K562 (cell line): ENCODE measurements around the gene SLC12A9. TPM values are rescaled to one million over a fixed set of nuclear protein-coding genes. Genes with fewer than 3 reads are reported as not detected.

Experiments used
- ATAC-seq: fragments of 200-7000 bp; cut with Tn5 transposase; 3 replicates; pipeline ENCODE4 v1.9.1; 2020; ENCODE audit warnings: moderate library complexity
- BruUV-seq: library from RNA; stranded (reverse); fragments of 400-500 nt; replicated peaks from 2 replicates; lab custom pipeline; 2021; lab: Mats Ljungman, UMichigan
- CTCF ChIA-PET: fragments of 300-600 bp; formaldehyde crosslinking; extraction: SDS; loops from one replicate; lab custom pipeline; 2021; ENCODE audit warnings: low intra/inter-chr PET ratio; lab: Yijun Ruan, JAX
- POLR2A ChIA-PET: fragments of 300-600, 350-650 bp; sonication (Branson Sonifier 250); formaldehyde crosslinking; extraction: SDS; loops from one replicate; lab custom pipeline; 2021; ENCODE audit warnings: antibody characterized with exemption, inconsistent platforms; lab: Yijun Ruan, JAX
- DNase-seq, 4 experiments: peaks; one replicate each; pipeline versions ENCODE4 v3.0.0 to v3.0.0-alpha.2; 2011 to 2018; ENCODE audit warnings: low spot score in 3 of 4, mixed read lengths in 3 of 4; ENCODE audit errors: extremely low read depth in 1 of 4
- FAIRE-seq: peaks from 2 replicates; lab custom pipeline; 2011; peaks lifted over from hg19 to GRCh38; lab: Jason Lieb, UNC
- H2AFZ ChIP-seq: 2 replicates; pipeline ENCODE4 v1.6.0; 2011; ENCODE audit warnings: low read depth, low read length, control low read depth, inconsistent platforms
- H3K27ac ChIP-seq: fragments of 200-600 bp; 3 replicates; pipeline ENCODE4 v1.8.0; 2011; ENCODE audit warnings: low read depth, mild to moderate bottlenecking, control low read depth, inconsistent platforms, low read length, moderate library complexity, mixed read lengths; ENCODE audit errors: extremely low read depth
- H3K27me3 ChIP-seq, 2 experiments: fragments of 300-600 bp in 1 of 2; 2 replicates in 1 of 2; 3 replicates in 1 of 2; pipeline versions ENCODE4 v1.6.0 to v1.8.0; 2011; ENCODE audit warnings: inconsistent platforms in 2 of 2, low read length in 2 of 2, mild to moderate bottlenecking in 1 of 2, mixed read lengths in 1 of 2, moderate library complexity in 1 of 2; ENCODE audit not compliant: control insufficient read depth in 2 of 2, insufficient read depth in 2 of 2
- H3K36me3 ChIP-seq: fragments of 300-600 bp; 3 replicates; pipeline ENCODE4 v1.8.0; 2011; ENCODE audit warnings: mild to moderate bottlenecking, low read length, inconsistent platforms; ENCODE audit not compliant: control insufficient read depth, insufficient read depth
- H3K4me1 ChIP-seq, 2 experiments: fragments of 200-600 bp in 1 of 2; replicated peaks in 1 of 2; 2 replicates in 1 of 2; 3 replicates in 1 of 2; pipeline versions ENCODE4 v1.5.1 to v1.8.0; 2011; ENCODE audit warnings: inconsistent platforms in 2 of 2, low read length in 2 of 2, mild to moderate bottlenecking in 1 of 2, mixed read lengths in 1 of 2, moderate library complexity in 1 of 2; ENCODE audit not compliant: control insufficient read depth in 2 of 2, insufficient read depth in 2 of 2
- H3K4me2 ChIP-seq: 2 replicates; pipeline ENCODE4 v1.6.1; 2011; ENCODE audit warnings: low read length, control low read depth, inconsistent platforms, mixed read lengths; ENCODE audit not compliant: insufficient read depth
- H3K4me3 ChIP-seq: fragments of 200-600 bp; sonication (generic), shearing (Covaris generic); 2 replicates; pipeline ENCODE4 v1.5.1; 2016; ENCODE audit warnings: control low read depth, inconsistent platforms
- H3K79me2 ChIP-seq: fragments of 200-600 bp; 3 replicates; pipeline ENCODE4 v1.8.0; 2011; ENCODE audit warnings: low read length, inconsistent platforms; ENCODE audit not compliant: control insufficient read depth, insufficient read depth
- H3K9ac ChIP-seq, 2 experiments: 2 replicates each; pipeline versions ENCODE4 v1.6.0 to v1.6.1; 2011; ENCODE audit warnings: low read depth in 2 of 2, low read length in 2 of 2, control low read depth in 1 of 2, inconsistent platforms in 1 of 2, mild to moderate bottlenecking in 1 of 2, mixed read lengths in 1 of 2; ENCODE audit not compliant: insufficient read depth in 1 of 2
- H3K9me1 ChIP-seq: one replicate; pipeline ENCODE4 v1.6.0; 2011; ENCODE audit warnings: inconsistent platforms, mild to moderate bottlenecking, low read length, moderate library complexity; ENCODE audit not compliant: control insufficient read depth, insufficient read depth
- H3K9me3 ChIP-seq: replicated peaks from 2 replicates; pipeline ENCODE4 v1.5.1; 2011; ENCODE audit warnings: low read depth, low read length, inconsistent platforms; ENCODE audit not compliant: control insufficient read depth, insufficient read depth
- H4K20me1 ChIP-seq: replicated peaks from 2 replicates; pipeline ENCODE4 v1.6.1; 2011; ENCODE audit warnings: low read length, inconsistent platforms, mixed read lengths; ENCODE audit not compliant: control insufficient read depth, insufficient read depth
- CTBP1 ChIP-seq: fragments of 450-650 bp; IDR thresholded peaks from 2 replicates; pipeline ENCODE4 v1.6.1; 2016; ENCODE audit warnings: borderline replicate concordance
- NUFIP1 ChIP-seq: fragments of 450-650 bp; IDR thresholded peaks from 2 replicates; pipeline ENCODE4 v1.6.1; 2018; ENCODE audit not compliant: partially characterized antibody
- PHTF2 ChIP-seq: fragments of 250-450 bp; sonication (Bioruptor Pico); IDR thresholded peaks from 2 replicates; pipeline ENCODE4 v1.5.0; 2021; ENCODE audit warnings: mild to moderate bottlenecking
- ZNF239 ChIP-seq: fragments of 250-450 bp; sonication (Bioruptor Pico); IDR thresholded peaks from 2 replicates; pipeline ENCODE4 v1.4.0; 2020; ENCODE audit warnings: mild to moderate bottlenecking
- ZNF445 ChIP-seq: fragments of 250-450 bp; sonication (Bioruptor Pico); IDR thresholded peaks from 2 replicates; pipeline ENCODE4 v1.4.0; 2020; ENCODE audit warnings: low read depth, mild to moderate bottlenecking, moderate library complexity
- ZNF778 ChIP-seq: fragments of 450-650 bp; formaldehyde crosslinking; IDR thresholded peaks from 2 replicates; pipeline ENCODE4 v1.4.0; 2020; ENCODE audit warnings: mild to moderate bottlenecking, moderate library complexity
- WGBS: fragments of 100-300 bp; shearing (Covaris generic); methylation state at CpG from one replicate; pipeline ENCODE4 v1.1.6; 2016; ENCODE audit warnings: low coverage, mixed read lengths; ENCODE audit not compliant: insufficient coverage; ENCODE audit errors: missing lambda C conversion rate; 5-methylcytosine and 5-hydroxymethylcytosine counted together
- in situ Hi-C: fragments of 300-500 bp; cut with MboI; formaldehyde crosslinking; loops from 4 replicates; pipeline ENCODE4 v1.15.0; 2018; ENCODE audit warnings: inconsistent platforms, mixed read lengths
- intact Hi-C: fragments of 100-400 bp; cut with micrococcal nuclease; formaldehyde crosslinking; loops from 2 replicates; pipeline ENCODE4 v1.14.2; 2022
- polyA plus RNA-seq, 8 experiments: library from polyadenylated mRNA; depleted of rRNA in 4 of 8; stranded (reverse) in 5 of 8; unstranded in 3 of 8; fragments of >200 nt; fragmentation: Nextera tagmentation in 2 of 8; fragmentation: Illumina TruSeq in 1 of 8; extraction: Ambion mirVana in 2 of 8; extraction: Trizol in 1 of 8; gene quantifications; 2 replicates each; pipeline versions ENCODE4 v1.2.1 to v1.2.3, GENCODE V29; 2011 to 2014; ENCODE audit warnings: inconsistent platforms in 1 of 8, missing spikeins in 1 of 8
- total RNA-seq, 7 experiments: library from RNA; depleted of rRNA in 6 of 7; stranded (reverse); fragments of >200 nt in 6 of 7; fragmentation: Illumina TruSeq in 2 of 7; extraction: Trizol in 2 of 7; gene quantifications; 2 replicates each; pipeline versions ENCODE4 v1.2.1 to v1.2.3, GENCODE V29; 2011 to 2021; ENCODE audit warnings: low replicate concordance in 1 of 7
- TF ChIP-seq, protein P1 (sequence below): fragments of 450-650 bp; IDR thresholded peaks from 2 replicates; pipeline ENCODE4 v1.6.1; 2018; ENCODE audit warnings: mild to moderate bottlenecking, low read depth; ENCODE audit not compliant: partially characterized antibody
- TF ChIP-seq, protein P2 (sequence below): sonication (generic); formaldehyde crosslinking; IDR thresholded peaks from 2 replicates; pipeline ENCODE4 v1.8.1; 2022; ENCODE audit warnings: missing genetic modification reagents
- TF ChIP-seq, protein P3 (sequence below): fragments of 450-650 bp; IDR thresholded peaks from 2 replicates; pipeline ENCODE4 v1.6.1; 2016; ENCODE audit warnings: borderline replicate concordance
- TF ChIP-seq, protein P4 (sequence below): fragments of 250-450 bp; sonication (Bioruptor Pico); IDR thresholded peaks from 2 replicates; pipeline ENCODE4 v1.4.0; 2020; ENCODE audit warnings: mild to moderate bottlenecking, moderate library complexity

SLC12A9 gene
- total and polyA plus RNA-seq, 9 of the 15 experiments (the other 6 are each of a cell fraction or from before 2014, with no cell fraction given) = 0.06 to 20.2 (median 10.7) TPM

DNA sequence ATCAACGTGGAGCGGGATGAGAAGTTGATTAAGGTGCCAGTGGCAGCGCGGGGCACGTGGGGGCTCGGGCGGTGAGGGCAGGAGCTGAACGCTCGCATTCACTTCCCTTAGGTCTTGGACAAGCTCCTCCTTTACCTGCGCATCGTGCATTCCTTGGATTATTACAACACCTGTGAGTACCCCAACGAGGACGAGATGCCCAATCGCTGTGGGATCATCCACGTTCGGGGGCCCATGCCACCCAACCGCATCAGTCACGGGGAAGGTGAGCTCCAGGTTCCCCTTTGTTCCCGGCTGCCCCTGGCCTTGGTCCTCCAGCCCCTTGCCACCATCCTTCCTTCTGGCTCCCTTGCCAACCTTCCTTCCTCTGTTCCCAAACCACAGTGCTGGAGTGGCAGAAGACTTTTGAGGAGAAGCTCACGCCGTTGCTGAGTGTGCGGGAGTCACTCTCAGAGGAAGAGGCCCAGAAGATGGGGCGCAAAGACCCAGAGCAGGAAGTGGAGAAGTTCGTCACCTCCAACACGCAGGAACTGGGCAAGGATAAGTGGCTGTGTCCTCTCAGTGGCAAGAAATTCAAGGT lies 34.5 kb downstream of the SLC12A9 start (continued):
- TF ChIP-seq, protein P1, sequence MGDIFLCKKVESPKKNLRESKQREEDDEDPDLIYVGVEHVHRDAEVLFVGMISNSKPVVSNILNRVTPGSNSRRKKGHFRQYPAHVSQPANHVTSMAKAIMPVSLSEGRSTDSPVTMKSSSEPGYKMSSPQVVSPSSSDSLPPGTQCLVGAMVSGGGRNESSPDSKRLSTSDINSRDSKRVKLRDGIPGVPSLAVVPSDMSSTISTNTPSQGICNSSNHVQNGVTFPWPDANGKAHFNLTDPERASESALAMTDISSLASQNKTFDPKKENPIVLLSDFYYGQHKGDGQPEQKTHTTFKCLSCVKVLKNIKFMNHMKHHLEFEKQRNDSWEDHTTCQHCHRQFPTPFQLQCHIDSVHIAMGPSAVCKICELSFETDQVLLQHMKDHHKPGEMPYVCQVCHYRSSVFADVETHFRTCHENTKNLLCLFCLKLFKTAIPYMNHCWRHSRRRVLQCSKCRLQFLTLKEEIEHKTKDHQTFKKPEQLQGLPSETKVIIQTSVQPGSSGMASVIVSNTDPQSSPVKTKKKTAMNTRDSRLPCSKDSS = no peak

DNA sequence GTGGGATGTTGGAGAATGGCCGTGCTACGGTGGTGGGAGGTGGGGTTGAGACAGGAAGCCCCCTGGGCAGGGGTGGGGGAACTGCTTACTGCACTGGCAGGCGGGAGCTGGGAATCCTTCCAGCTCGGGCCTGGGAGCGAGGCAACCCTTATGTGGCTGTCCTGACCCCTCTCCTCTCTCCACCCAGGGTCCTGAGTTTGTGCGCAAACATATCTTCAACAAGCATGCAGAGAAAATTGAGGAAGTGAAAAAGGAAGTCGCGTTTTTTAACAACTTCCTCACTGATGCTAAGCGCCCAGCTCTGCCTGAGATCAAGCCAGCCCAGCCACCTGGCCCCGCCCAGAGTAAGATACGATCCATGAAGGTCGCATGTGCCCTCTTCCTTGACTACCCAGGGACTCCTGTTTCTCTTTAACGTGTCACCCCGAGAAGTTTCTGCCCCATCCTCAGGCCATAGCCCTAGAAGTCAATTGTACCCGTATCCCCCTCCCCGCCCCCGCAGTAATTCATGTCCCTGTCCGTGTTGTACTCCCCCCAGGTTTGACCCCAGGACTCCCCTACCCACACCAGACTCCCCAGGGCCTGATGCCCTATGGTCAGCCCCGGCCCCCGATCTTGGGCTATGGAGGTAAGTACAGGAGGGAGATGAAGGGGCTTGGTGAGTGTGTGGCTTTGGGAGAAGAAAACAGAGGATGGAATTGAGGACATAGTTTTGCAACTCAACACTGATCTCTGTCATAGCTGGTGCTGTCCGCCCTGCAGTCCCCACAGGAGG lies 35.2 kb downstream of the SLC12A9 start:
- FAIRE-seq (peak; percentile 87), DNase-seq (peak; percentile 41 to 88 (median 58)), ATAC-seq (peak; percentile 37)
- 15% methylated on average over 21 of the region's 21 CpGs for WGBS
- Histone ChIP-seq H3K36me3 (peaks cover 62% of the 10 kb centered on the region), H3K9ac (peak overlapping the region; percentile 86 to 100), H3K9me1 (peaks cover 5% of the 10 kb centered on the region), H2AFZ (no peak overlapping the region), H4K20me1 (peaks cover 28% of the 10 kb centered on the region), H3K4me3 (peak overlapping the region; percentile 70), H3K27me3 (no peaks in the 10 kb centered on the region), H3K4me1 (peaks cover 27 to 70% of the 10 kb centered on the region in 2 experiments), H3K79me2 (peaks cover 47% of the 10 kb centered on the region), H3K9me3 (no peaks in the 10 kb centered on the region), H3K4me2 (peak overlapping the region; percentile 83), H3K27ac (peak overlapping the region; percentile 89)
- CTCF ChIA-PET = no interaction called here
- in situ Hi-C loops (no loop called here), intact Hi-C loops (no loop called here)
- TSS peak; percentile 65 for BruUV-seq
- POLR2A ChIA-PET = interaction anchor here (0.5 to 6.3 kb wide), 7 partner anchors 10 to 400 kb away, joined by 3 to 144 read pairs (median 3); partner anchors contain the start of gene SRRT
- TF ChIP-seq PHTF2 (CRISPR knock-in tag) = no peak
- TF ChIP-seq NUFIP1 = no peak
- no peak for TF ChIP-seq ZNF778 (CRISPR knock-in tag)
- no peak for TF ChIP-seq ZNF445 (CRISPR knock-in tag)
- TF ChIP-seq, protein P2, sequence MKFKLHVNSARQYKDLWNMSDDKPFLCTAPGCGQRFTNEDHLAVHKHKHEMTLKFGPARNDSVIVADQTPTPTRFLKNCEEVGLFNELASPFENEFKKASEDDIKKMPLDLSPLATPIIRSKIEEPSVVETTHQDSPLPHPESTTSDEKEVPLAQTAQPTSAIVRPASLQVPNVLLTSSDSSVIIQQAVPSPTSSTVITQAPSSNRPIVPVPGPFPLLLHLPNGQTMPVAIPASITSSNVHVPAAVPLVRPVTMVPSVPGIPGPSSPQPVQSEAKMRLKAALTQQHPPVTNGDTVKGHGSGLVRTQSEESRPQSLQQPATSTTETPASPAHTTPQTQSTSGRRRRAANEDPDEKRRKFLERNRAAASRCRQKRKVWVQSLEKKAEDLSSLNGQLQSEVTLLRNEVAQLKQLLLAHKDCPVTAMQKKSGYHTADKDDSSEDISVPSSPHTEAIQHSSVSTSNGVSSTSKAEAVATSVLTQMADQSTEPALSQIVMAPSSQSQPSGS (CRISPR knock-in tag) = no peak
- TF ChIP-seq ZNF239 = no peak
- peak; percentile 77; the same call in 1 of the 2 replicates for TF ChIP-seq CTBP1
- TF ChIP-seq, protein P3, sequence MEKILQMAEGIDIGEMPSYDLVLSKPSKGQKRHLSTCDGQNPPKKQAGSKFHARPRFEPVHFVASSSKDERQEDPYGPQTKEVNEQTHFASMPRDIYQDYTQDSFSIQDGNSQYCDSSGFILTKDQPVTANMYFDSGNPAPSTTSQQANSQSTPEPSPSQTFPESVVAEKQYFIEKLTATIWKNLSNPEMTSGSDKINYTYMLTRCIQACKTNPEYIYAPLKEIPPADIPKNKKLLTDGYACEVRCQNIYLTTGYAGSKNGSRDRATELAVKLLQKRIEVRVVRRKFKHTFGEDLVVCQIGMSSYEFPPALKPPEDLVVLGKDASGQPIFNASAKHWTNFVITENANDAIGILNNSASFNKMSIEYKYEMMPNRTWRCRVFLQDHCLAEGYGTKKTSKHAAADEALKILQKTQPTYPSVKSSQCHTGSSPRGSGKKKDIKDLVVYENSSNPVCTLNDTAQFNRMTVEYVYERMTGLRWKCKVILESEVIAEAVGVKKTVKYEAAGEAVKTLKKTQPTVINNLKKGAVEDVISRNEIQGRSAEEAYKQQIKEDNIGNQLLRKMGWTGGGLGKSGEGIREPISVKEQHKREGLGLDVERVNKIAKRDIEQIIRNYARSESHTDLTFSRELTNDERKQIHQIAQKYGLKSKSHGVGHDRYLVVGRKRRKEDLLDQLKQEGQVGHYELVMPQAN = peak; percentile 30; the same call in 1 of the 2 replicates
- TF ChIP-seq, protein P4, sequence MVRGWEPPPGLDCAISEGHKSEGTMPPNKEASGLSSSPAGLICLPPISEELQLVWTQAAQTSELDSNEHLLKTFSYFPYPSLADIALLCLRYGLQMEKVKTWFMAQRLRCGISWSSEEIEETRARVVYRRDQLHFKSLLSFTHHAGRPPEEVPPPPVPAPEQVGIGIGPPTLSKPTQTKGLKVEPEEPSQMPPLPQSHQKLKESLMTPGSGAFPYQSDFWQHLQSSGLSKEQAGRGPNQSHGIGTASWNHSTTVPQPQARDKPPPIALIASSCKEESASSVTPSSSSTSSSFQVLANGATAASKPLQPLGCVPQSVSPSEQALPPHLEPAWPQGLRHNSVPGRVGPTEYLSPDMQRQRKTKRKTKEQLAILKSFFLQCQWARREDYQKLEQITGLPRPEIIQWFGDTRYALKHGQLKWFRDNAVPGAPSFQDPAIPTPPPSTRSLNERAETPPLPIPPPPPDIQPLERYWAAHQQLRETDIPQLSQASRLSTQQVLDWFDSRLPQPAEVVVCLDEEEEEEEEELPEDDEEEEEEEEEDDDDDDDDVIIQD (CRISPR knock-in tag) = no peak
